GM18498 (cell line): ENCODE data around the gene DAB2.
"Not testable (repeated sequence)": the region's sequence is repeated elsewhere in the genome, so short reads cannot be mapped to it uniquely, and the experiment has no call there.

Source experiments
- ATAC-seq: cut with Tn5 transposase; IDR thresholded peaks from one replicate; pipeline ENCODE4 v1.9.1; 2021; ENCODE audit warnings: mild to moderate bottlenecking, moderate library complexity; ENCODE audit not compliant: unreplicated experiment

DAB2 gene

DNA sequence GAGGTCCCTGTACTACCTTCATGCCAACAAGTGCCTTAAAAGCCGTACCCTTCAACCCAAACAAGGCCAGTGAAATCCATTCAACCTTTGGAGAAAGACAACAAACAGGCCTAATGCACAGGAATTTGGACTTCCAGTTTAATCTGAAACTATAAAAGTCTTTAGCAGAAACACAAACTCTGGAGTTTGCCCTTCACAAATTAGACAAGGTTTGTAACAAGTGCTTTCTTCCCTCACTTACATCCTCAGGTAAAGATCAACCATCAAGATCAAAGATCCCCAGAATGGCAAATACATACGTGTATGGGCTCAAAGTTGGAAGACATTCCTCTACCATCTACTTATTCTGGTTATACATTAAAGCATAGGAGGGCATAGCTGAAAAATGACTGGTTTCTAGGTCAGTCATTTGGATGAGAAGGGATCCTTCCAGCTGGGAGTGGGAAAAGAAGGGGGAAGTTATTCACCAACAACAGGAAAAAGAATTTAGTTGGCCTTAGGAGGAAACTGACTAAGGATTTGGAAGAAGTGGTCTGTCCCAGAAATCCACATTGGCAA is 2.0 kb downstream of the DAB2 start:
- no peak for ATAC-seq

DNA sequence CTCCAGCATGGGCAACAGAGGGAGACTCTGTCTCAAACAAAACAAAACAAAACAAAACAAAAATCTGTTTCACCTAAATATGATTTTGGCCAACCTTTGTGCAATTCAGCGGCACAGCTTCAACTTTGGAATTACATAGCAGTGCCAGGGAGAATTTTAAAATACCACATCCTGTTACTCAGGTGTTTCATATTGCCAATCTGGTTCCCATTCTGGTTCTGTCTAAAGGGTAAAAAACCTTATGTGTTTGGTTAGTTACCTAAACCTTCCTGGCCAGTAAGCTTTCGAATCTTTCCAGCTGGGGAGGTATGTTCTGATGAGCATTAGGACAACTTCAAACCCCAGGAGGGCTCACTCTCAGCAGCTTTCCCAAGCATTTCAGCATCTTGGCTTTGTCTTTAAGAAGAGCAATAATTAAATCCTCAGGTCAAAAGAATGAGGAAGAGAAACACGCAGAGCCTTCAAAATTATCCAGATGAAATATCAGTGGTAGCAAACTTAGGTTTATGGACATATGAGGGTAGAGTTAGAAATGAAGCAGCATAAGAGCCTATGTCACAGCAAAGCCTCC is 2.7 kb downstream of the DAB2 start:
- no peak for ATAC-seq

DNA sequence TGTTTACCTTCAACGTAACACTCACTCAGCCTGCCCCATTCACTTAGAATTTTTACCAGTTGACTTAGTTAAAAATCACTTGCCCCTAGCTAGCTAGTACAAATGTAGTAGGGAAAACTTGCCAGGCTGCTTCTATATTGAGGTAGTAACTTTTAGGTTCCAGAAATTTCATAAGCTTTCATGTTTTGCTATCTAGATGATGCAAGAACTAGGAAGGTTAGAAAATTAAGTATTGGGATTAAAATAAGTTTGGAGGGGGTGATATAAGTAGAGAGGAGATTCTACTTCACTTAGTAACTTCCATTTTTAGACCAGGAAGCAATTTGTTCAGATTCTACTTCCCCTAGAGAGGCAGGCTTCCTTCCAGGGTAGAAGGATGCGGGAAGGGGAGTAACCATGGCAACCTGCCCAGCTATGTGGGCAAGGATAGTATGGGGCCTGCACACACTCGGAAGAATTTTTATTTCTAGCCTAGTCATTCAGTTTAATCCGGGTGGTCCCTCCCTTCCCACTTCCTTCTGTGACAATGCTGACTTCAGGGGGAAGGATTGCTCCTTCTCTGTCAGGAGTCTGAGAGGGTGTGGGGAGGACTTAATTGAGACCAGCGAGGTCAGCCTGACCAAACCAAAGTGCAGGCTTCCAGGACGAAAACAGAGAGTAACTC is 4.2 kb downstream of the DAB2 start:
- ATAC-seq, result no peak

DNA sequence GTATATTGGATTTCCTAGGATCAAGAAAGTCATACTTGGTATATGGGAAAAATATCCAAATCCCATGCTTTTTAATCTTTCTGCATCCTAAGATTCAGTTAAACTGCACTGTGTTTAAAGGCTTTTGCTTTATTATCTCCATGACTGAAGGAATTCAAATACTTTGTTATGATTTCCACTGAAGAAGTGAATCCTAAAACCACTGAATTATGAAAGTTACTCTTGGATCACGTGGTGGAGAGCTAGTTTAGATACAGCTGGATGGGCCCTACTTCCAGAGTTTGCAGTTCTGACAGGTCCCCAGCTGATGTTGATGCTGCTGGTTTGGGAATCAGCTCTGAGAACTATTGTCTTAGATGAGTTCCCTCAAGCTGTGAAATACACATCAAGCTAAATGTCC is 5.0 kb downstream of the DAB2 start:
- no peak for ATAC-seq

DNA sequence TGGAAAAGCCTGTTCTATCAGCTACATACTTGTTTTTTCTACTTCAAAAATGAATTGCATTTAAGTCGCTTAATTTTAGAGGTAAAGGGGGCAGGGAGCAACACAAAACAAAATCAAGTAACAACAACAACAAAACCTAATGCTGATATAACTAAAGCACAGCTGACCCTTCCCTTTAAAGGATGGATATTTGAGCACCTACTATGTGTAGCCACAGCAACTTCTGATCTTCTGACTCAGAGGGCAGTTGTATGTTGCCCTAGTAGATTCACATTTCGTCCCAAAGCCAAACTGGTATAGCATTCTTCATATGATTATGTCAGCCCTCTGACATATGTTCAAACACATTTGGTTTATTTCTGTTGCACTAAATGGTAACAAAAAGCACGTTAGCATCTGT is 6.8 kb downstream of the DAB2 start:
- ATAC-seq, result no peak

DNA sequence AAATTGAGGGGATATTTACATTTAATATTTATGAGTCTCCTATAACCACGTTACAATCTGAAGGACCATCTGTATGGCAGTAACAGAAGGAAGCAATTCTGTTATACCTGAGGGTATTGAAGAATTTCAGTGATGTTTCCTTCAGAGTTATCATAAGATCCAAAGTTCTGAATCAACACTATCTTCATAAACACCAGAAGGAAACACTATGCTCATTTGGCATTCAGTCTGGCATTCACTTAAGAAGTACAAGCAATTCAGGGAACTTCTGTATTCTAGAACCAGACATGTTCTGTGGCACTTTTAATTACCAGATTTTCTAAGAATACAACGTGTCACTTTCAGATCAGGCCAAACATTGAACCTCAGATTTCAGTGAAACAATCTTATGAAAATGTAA is 9.6 kb downstream of the DAB2 start:
- no peak for ATAC-seq

DNA sequence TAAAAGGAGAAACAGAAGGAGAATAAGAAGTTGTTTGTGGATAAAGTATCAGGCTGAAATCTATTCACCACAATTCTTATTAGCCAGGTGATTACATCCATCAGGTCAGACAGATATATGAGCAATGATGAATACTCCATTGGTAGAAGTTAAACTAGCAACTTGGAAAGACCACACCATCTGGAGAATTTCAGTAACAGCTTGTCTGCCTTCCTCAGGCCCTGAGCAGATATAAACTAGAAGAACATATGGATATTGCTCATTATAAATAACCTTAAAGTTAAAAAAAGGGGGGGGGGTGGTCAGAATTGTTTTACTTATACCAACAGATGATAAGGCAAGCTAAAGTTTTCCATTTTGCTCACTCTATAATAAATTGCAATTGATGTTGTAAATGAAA is 10.4 kb downstream of the DAB2 start:
- ATAC-seq, result no peak

DNA sequence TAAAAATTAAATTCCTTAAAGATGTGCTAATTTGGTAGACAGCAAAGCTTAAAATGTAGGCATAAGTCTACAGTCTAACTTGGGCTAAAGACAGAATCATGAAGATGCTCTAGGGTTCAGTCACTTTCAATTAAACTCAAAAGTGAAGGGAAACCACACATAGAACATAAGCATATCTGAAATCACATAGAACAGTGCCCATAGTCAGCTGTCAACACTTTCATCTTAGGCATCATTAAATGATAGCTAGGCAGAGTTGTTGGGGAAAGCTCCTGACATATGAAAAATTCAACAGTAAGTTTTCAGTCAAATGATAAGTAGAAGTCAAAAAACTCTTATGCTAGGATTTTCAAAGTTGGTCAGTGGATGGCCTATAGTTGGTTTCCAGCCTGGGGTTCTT is 11.0 kb downstream of the DAB2 start:
- no peak for ATAC-seq

DNA sequence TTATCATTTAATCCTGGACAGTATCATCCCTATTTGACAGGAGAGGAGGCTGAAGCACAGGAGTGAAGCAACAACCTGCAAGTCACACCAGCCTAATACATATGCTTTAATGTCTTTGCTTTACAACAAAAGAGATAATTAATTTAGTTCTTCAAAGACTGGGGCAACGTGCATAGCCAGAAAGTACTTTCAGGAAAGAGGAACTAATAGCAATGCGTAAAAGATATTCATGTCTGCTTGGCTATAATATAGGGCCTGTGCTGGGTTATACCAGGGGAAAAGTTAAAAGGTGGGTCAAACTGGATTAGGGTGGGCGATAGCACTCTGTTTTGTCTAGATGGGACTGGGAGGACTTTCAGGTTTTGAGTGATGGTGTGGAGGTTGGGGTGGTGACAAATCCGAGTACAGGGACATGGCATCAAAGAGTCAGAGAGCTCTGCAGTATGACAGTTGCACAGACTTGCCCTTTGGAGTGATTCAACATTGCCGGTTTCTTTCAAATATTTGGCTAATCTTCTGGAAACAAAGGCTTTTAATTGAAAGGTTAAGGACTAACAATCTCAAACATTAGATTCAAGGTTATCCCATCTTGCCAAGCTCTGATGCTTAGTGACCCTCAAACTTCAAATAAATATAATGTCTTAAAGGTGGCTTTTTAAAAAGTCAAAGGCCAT is 11.9 kb downstream of the DAB2 start:
- ATAC-seq, result no peak

DNA sequence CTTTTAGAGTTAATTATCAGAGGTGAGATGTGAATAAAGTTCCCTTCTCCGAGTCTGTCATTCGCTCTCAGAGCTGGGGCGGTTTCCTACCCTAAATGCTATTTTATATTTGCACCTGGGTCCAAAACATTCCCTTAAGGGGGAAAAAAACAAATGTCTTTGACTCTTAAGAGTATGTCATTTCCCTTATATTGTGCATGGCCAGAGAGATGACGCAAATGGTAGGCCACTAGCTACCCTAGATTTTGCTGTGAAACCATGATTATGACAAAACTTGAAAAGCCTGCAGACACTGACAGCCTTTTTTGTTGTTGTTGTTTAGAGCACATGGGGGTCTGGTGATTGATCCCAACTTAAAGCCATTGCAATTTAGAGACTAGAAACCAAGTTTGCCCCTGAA is 12.8 kb downstream of the DAB2 start:
- no peak for ATAC-seq

DNA sequence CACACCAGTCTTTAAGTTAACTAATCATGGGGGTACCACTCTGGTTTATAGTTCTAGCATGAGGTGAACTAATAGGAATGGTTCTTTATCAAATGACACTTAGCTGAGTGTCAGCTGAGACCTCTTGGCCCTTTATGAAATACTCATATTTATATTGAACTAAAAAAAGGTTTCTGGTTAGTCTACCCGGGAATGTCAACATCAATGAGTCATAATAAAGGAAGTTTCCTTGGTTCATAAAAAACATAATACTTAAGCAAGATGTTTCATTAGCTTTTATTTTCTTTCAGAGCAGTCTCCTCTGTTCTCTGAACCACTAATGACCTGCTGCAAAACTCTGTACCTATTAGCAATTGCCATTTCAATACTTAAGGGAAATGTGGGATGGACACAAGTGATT is 13.7 kb downstream of the DAB2 start:
- no peak for ATAC-seq

DNA sequence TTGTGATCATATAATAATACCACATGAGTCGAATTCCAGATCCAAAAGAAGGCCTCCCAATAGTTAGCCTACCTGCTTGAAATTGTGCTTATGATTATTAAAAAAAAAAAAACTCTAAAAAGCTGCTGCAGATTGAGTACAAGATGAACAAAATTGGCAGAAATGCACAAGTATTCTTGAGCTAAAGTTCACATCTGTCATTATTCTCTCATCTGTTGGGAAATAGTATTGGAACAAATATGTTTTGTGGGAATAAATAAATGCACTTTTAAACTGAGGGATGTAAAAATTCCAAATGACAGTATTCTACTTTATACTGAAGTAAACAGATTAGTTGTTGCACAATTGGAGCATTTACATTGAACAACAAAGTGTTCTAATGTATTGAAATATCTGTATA is 15.7 kb downstream of the DAB2 start:
- no peak for ATAC-seq

DNA sequence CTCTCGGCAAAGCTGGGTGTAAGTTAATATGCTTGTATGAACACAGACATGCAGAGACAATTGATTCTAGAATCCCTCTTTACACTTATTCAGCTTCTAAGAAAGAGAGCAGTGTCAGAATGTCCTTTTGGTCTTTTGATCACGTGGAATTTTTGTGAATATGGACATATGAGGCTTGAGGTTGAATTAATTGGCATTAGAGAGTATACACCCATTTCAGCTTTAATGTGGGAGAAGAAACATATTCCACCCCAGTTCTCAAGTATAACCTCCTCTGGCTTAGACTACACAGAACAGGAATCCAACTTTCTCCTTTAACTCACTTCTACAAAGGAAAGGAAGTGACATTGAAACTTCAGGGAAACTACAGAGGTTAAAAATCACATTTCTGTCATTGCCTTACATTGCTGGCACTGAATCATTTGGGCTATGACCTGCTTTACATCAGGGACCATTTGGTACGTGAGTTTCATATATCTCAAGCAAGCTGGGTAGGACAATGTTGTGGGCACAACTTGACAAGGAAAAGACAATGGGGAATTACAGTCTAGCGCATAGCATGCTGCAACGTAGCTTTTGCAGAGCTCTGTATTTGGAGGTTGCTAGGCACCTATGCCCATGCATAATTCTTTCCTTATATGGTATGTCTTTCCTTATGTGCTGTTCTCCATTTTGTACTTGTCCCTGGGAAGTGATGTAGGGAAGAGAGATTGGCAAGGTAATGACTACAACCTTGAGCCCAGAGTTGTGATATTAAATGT is 19.5 kb downstream of the DAB2 start:
- ATAC-seq, result no peak

DNA sequence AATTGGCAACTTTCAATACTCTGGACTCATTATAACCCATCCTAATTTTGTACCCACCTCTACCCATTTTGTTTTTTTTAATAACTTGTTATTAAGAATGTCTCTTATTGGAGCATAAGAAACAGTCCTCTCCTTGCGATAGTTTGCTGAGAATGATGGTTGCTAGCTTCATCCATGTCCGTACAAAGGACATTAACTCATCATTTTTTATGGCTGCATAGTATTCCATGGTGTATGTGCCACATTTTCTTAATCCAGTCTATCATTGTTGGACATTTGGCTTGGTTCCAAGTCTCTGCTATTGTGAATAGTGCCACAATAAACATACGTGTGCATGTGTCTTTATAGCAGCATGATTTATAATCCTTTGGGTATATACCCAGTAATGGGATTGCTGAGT is 21.0 kb downstream of the DAB2 start:
- ATAC-seq, result not testable (repeated sequence)

DNA sequence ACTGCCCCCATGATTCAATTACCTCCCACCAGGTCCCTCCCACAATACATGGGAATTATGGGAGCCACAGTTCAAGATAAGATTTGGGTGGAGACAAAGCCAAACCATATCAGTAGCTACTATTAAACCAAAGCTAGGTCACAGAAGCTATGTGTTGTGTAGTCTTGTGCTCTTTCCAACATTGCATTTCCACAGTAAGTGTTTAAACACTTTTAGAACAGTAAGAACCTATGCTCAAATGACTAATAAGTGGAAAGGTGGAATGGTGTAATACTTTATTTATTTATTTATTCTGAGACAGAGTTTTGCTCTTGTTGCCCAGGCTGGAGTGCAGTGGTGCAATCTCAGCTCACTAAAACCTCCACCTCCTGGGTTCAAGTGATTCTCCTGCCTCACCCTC is 22.6 kb downstream of the DAB2 start:
- not testable (repeated sequence) for ATAC-seq

DNA sequence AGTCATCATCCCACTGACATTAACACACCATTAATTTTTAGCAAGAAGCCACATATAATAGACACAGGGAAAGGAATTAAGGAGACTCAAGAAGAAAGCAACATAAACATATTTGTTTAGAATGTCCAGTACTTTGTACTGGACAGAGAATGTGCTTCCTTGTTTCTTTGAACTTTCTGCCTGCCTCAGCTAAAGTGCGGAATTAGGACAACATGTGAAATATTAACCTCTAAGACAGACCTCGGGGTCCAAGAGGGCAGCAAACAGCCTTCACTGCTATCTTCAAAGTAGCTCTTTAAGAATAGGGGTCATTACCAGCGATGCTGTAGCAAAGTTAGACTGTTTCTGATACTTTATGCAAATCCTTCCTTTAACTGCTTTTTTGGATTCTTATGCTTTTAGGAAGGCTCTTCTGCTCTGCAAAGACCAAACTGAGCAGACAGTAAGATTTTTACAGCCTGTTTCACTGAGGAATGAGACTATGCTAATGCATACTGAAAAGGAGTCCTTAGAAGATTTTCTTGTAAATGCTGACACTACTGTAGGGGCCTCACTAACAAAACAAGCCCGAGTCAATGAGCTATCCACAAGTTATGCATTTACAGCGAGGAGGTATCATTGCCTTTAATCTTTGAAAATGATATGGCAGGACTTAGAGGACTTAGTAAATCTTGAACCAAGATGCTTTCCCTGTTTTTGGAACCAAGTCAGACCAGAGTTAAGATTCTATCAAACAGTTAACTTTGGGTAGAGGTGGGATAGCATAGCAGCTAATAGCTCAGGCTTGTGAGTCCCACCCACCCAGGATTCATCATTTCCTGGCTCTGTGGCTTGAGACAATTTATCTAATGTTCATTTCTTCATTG is 23.8 kb downstream of the DAB2 start:
- ATAC-seq, result no peak

DNA sequence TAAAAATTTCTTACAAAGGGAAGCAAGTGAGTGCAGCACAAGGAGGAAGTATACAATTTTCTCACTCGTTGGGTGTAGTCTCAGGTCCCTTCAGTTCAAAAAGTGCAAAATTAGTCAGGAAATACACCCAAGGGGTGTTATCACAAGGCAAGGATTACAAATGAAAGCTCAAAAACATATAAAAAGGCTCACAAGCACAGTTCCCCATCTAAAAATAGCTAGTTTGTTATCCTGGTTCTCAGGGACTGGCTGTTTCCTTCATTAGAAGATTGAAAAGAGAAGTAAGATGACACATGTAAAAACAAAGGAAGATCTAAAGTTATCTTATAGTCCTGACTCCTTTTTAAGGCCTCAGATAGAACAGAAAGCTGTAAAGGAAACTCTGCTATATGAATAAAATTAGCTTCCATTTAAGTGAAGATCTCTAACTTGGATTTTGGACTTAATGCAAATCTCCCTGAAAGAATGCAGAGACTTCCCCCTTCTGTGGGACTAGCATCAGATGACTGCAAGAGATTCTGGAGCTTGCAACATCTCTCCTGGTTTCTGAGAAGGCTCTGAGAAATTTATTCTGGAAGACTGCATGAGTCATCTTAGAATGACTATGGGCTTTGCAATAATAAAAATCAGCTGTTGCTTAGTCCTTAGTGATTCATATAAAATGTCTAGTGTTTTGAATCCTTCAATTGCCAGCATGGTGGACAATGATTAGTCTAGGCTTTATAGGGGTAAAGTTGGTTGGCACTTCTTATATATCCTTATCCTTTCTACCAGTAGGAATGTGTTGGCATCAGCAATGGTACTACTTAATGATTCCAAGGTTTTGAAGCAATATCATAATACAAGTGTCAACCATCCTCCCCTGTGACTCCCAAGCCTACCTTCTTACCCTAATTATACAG is 25.4 kb downstream of the DAB2 start:
- no peak for ATAC-seq

DNA sequence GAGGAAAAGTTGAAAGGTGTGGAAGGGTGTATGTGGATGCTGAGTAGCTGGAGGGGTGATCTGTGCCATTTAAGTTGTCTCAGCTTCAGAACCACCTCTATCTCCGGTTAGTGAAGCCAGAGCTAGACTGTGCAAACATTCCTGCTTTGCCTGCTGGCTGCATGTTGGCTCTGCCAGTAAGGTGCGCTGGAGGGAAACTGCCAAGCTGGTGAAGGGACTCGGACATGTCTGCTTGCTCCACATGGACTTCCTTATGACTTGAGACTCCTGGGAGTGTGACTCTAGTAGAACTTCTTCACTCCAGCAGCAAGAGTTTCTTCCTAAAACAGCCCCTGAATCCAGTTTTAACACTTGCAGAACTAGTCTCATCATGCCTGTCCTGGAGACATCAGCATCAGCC is 27.9 kb downstream of the DAB2 start:
- no peak for ATAC-seq

DNA sequence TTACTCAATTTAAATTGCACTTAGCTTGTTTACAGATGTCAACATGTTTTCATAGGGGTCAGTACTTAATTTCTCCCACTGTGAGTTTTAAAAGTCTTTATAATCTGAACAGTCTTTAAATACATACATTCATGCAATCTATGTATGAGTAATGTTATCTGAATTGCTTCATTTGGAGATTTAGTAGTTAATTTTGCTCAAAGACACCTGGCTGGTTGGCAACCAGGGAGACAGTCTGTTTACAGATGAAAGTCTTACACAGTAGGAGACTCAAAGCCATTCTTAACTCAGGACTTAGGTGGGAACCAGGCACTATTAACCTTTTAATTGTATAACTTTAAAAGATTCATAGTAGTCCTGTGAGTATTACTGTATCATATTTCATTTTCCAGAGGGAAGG is 29.3 kb downstream of the DAB2 start:
- no peak for ATAC-seq

DNA sequence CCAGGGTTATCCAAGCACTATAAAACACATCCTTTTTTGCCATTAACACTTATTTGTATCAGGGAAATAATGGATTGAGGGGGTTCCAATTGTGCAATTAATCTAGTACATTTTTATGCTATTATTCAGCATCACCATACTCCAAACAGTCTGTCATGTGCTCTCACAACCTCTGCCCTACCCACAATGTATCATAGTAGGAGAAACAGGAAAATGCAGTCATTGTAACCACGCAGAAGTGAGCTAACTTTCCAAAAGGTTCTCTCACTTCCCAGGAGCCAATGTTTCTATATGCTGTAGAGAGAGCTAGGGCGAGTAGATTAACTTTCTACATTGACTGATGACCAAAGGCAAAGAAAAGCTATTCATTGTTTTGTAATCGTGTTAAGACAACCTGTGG is 29.8 kb downstream of the DAB2 start:
- no peak for ATAC-seq
